Left lung (tissue), 10 donors: ENCODE measurements around the gene MUC13. TPM values are rescaled to one million over a fixed set of nuclear protein-coding genes. Genes with fewer than 3 reads are reported as not detected.

ENCODE experiments used
- ATAC-seq: fragments of 200-7000 bp; cut with Tn5 transposase; one replicate; pipeline ENCODE4 v1.9.1; 2020; ENCODE audit warnings: moderate library complexity
- DNase-seq, 4 donors: peaks; one replicate each; pipeline ENCODE4 v3.0.0-alpha.2; 2013 to 2020
- H3K27ac ChIP-seq, 2 donors: fragments of 200-600 bp; sonication (generic) in 1 of 2; one replicate each; pipeline versions ENCODE4 v1.5.0 to v1.8.0; 2020 to 2021
- H3K27me3 ChIP-seq, 2 donors: fragments of 200-600 bp; sonication (generic) in 1 of 2; one replicate each; pipeline versions ENCODE4 v1.5.0 to v1.8.0; 2020 to 2021
- H3K36me3 ChIP-seq, 2 donors: fragments of 200-600 bp; sonication (generic) in 1 of 2; one replicate each; pipeline versions ENCODE4 v1.5.0 to v1.8.0; 2020 to 2021
- H3K4me1 ChIP-seq, 2 donors: fragments of 200-600 bp; one replicate each; pipeline ENCODE4 v1.8.0; 2021
- H3K4me3 ChIP-seq, 2 donors: fragments of 200-600 bp; sonication (generic) in 1 of 2; one replicate each; pipeline versions ENCODE4 v1.5.0 to v1.8.0; 2020 to 2021; ENCODE audit warnings: mild to moderate bottlenecking in 1 of 2
- H3K9me3 ChIP-seq, 2 donors: fragments of 200-600 bp; sonication (generic) in 1 of 2; one replicate each; pipeline versions ENCODE4 v1.5.0 to v1.8.0; 2020 to 2021
- intact Hi-C, 2 donors: fragments of 100-400 bp; cut with DNase I; formaldehyde crosslinking; loops; one replicate each; pipeline versions ENCODE4 v1.11.2 to v1.14.2; 2022
- polyA plus RNA-seq, 6 donors: library from polyadenylated mRNA; unstranded; fragments of 120-200 nt; gene quantifications; one replicate each; pipeline ENCODE4 v1.2.1, GENCODE V29; 2013; ENCODE audit not compliant: insufficient read length in 6 of 6
- total RNA-seq, 2 donors: library from RNA; stranded (reverse); fragmentation: NEBNext Ultra II Directional; extraction: Animal tissue kit (Norgen Biotek cat#: 25700); gene quantifications; one replicate each; pipeline ENCODE4 v1.2.1, GENCODE V29; 2021
- TF ChIP-seq, protein P1 (sequence below), 2 donors: fragments of 200-600 bp; sonication (generic) in 1 of 2; IDR thresholded peaks; one replicate each; pipeline versions ENCODE4 v1.5.0 to v1.8.0; 2021; ENCODE audit warnings: antibody characterized with exemption in 2 of 2
- donor health status: DM: no; HTN: yes; CAD: no.
- donor health status: DM: no; HTN: no; CAD: no.

The MUC13 gene
- total and polyA plus RNA-seq, 8 donors, result 0.50 TPM; not detected in 7

DNA sequence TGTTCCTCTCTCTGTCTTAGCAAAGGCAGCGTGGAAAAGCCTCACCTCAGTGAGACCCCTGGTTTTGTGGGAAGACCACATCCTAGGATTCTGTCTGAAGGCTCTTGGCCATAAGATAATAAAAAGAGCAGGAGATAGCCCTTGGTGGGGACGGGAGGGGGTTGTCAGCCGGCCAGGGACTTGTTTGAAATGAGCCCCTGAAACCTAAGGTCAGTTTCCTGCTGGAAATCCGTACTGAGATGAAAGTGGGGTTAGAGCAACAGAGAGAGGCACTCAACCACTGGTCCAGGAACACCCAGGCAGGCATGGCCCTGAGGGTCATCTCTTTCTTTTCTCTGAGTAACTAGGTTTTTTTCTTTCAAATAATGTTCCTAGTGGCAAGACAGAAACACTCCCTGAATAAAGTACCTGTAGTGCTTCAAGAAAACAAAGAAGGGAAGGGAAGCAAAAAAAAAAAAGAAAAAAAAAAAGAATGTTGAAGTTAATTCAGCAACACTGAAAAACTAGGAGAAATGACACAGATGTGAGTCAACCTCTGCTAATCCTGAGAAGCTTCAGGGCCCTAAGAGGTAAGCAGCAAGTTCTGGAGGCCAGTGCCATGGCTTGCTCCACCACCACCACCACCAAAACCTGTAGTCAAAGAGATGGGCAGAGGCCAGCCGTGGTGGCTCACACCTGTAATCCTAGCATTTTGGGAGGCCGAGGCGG lies 50.6 kb downstream of the MUC13 start:
- Histone ChIP-seq H3K27me3 (peaks cover 0 to 41% of the 10 kb centered on the region in 2 donors), H3K9me3 (no peaks in the 10 kb centered on the region), H3K27ac (no peak overlapping the region), H3K4me3 (no peak overlapping the region), H3K4me1 (peaks cover 9 to 26% of the 10 kb centered on the region in 2 donors), H3K36me3 (no peaks in the 10 kb centered on the region)
- TF ChIP-seq, protein P1, sequence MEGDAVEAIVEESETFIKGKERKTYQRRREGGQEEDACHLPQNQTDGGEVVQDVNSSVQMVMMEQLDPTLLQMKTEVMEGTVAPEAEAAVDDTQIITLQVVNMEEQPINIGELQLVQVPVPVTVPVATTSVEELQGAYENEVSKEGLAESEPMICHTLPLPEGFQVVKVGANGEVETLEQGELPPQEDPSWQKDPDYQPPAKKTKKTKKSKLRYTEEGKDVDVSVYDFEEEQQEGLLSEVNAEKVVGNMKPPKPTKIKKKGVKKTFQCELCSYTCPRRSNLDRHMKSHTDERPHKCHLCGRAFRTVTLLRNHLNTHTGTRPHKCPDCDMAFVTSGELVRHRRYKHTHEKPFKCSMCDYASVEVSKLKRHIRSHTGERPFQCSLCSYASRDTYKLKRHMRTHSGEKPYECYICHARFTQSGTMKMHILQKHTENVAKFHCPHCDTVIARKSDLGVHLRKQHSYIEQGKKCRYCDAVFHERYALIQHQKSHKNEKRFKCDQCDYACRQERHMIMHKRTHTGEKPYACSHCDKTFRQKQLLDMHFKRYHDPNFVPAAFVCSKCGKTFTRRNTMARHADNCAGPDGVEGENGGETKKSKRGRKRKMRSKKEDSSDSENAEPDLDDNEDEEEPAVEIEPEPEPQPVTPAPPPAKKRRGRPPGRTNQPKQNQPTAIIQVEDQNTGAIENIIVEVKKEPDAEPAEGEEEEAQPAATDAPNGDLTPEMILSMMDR (IDR thresholded peaks at IDR 0.05), result no peak
- no peak for DNase-seq
- intact Hi-C loops, result no loop called here
- no peak for ATAC-seq

DNA sequence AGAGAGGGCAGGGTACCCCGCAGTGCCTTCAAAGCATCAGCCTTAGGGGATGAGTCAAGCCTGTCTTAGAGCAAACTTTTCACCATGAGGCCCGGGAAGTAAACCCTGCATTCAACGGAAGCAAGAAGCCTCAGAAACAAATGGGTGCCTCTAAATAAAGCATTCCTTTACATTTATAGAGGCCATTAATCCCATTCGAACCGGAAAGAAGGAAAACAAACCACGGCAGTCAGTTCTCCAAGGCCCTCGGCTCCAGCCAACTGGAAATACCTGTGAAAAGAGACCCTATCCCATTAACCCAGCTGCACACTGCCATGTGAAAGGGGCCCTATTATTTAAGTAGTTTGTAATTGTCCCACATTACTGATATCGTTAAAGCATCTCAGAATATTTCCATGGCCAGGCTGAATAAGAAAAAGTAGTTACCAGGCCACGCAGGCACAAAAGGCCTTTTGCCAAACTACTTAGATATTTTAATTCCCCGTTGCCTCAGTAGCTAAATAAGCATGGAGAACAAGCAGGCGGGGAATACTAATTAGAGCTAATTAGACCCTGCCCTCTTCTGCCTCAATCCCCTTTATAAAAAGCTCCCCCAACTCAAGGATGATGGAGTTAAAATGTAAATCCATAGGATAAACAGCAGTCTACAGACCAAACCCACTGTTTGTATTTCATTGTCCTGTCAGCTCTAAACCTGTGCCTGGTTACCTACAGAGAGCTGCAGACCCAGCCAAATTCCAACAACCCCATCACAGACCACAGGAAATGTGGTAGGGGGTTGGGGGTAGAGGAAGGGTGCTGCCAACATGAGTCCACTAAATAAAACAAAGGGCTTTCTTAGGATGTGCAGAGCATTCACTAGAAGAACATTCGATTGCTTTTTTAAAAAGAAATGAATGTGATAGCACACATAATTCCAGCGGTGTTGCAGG lies 51.5 kb downstream of the MUC13 start:
- Histone ChIP-seq H3K36me3 (no peaks in the 10 kb centered on the region), H3K27me3 (peaks cover 0 to 32% of the 10 kb centered on the region in 2 donors), H3K9me3 (no peaks in the 10 kb centered on the region), H3K27ac (no peak overlapping the region), H3K4me3 (no peak overlapping the region), H3K4me1 (peaks cover 11 to 34% of the 10 kb centered on the region in 2 donors)
- no peak for DNase-seq
- TF ChIP-seq, protein P1 (IDR thresholded peaks at IDR 0.05), result no peak
- no peak for ATAC-seq
- intact Hi-C loops, result no loop called here

DNA sequence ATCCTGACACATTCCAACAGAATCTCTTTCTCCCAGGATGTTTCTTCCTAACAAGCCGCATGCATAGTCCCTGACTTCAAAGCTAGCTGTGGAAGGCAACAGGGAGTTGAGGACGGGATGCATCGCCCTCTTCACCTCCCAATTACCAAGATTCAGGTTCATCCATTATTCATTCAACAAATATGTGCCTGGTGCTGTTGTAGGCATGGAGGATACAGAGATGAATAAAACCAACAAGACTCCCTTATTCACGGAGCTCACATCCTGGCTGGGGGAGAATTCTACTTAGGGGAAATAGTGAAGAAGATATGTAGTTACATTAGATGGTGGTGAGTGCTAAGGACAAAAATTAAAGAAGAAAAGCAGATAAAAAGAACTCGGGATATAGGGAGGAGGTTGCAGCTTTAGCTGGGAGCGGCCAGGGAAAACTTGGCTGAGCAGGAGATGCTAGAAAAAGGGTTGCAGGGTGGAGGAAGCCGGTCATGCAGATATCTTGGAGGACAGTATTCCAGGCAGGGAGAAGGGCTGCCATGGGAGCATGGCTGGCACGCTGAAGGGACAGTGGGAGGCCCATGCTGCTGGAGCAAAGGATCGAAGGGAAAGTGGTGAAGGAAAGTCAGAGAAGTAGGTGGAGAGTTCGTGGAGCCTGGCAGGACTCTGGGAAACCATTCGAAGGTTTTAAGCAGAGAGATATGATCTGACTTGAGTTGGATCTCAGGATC lies 52.4 kb downstream of the MUC13 start:
- TF ChIP-seq, protein P1 (IDR thresholded peaks at IDR 0.05), result no peak
- Histone ChIP-seq H3K36me3 (no peaks in the 10 kb centered on the region), H3K27me3 (peaks cover 0 to 23% of the 10 kb centered on the region in 2 donors), H3K4me3 (no peak overlapping the region), H3K4me1 (peaks cover 14 to 44% of the 10 kb centered on the region in 2 donors), H3K27ac (no peak overlapping the region), H3K9me3 (no peaks in the 10 kb centered on the region)
- ATAC-seq, result no peak
- intact Hi-C loops, result no loop called here
- DNase-seq, result no peak

DNA sequence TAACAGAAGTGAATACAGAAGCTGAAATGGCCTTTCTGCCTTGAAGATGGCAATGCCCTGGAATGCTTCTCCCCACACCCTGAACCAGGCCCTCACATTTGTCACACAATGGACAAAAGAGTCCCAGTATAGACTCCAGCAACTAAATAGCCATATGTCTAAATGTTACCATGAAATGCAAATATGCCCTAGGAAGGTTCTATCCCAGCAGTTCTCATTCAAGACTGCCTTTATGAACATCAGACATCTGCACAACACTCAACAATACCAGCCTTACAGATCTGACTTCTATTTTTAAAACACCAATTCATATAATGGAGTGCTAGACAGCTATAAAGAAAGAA lies 55.2 kb downstream of the MUC13 start:
- DNase-seq (no peak), ATAC-seq (no peak)
- Histone ChIP-seq H3K36me3 (no peaks in the 10 kb centered on the region), H3K27me3 (no peaks in the 10 kb centered on the region), H3K9me3 (no peaks in the 10 kb centered on the region), H3K4me1 (peaks cover 18 to 47% of the 10 kb centered on the region in 2 donors), H3K4me3 (no peak overlapping the region), H3K27ac (peak overlapping the region; percentile 40 to 67)
- intact Hi-C loops, result no loop called here
- TF ChIP-seq, protein P1 (IDR thresholded peaks at IDR 0.05), result no peak
